ENCODE measurements around the gene AGBL1. TPM values are rescaled to one million over a fixed set of nuclear protein-coding genes. Genes with fewer than 3 reads are reported as not detected.

The AGBL1 gene
- total RNA-seq, 1 experiment from 2014 or later = not detected

- DNase-seq (ENCODE audit: low spot score) = no peak
Measured at GRCh38 chr15:86236356-86237110, 156.9 kb downstream of the AGBL1 start.

GRCh38 chr15:86237111-86237500, 157.4 kb downstream of the AGBL1 start:
- no peak for DNase-seq (ENCODE audit: low spot score)

- DNase-seq (ENCODE audit: low spot score) = no peak
Measured at GRCh38 chr15:86247249-86247955, 167.7 kb downstream of the AGBL1 start.

- DNase-seq (ENCODE audit: low spot score) = no peak
Measured at GRCh38 chr15:86255247-86255646, 175.6 kb downstream of the AGBL1 start.

- no peak for DNase-seq (ENCODE audit: low spot score)
Measured at GRCh38 chr15:86256628-86257027, 177.0 kb downstream of the AGBL1 start.

- DNase-seq (ENCODE audit: low spot score) = no peak
Measured at GRCh38 chr15:86259589-86259988, 179.9 kb downstream of the AGBL1 start.

GRCh38 chr15:86263230-86263629, 183.6 kb downstream of the AGBL1 start:
- no peak for DNase-seq (ENCODE audit: low spot score)

GRCh38 chr15:86266896-86267484, 187.3 kb downstream of the AGBL1 start:
- DNase-seq (ENCODE audit: low spot score) = no peak

- no peak for DNase-seq (ENCODE audit: low spot score)
Measured at GRCh38 chr15:86267892-86268291, 188.2 kb downstream of the AGBL1 start.

- DNase-seq (ENCODE audit: low spot score) = no peak
Measured at GRCh38 chr15:86268558-86268957, 188.9 kb downstream of the AGBL1 start.

GRCh38 chr15:86273309-86273708, 193.6 kb downstream of the AGBL1 start:
- no peak for DNase-seq (ENCODE audit: low spot score)

- DNase-seq (ENCODE audit: low spot score) = no peak
Measured at GRCh38 chr15:86275361-86275760, 195.7 kb downstream of the AGBL1 start.

GRCh38 chr15:86278586-86278985, 198.9 kb downstream of the AGBL1 start:
- DNase-seq (ENCODE audit: low spot score) = no peak

- no peak for DNase-seq (ENCODE audit: low spot score)
Measured at GRCh38 chr15:86284635-86285034, 205.0 kb downstream of the AGBL1 start.

GRCh38 chr15:86295511-86295910, 215.8 kb downstream of the AGBL1 start:
- DNase-seq (ENCODE audit: low spot score) = no peak

GRCh38 chr15:86296769-86297168, 217.1 kb downstream of the AGBL1 start:
- no peak for DNase-seq (ENCODE audit: low spot score)

- DNase-seq (ENCODE audit: low spot score) = no peak
Measured at GRCh38 chr15:86300390-86301125, 220.9 kb downstream of the AGBL1 start.

- no peak for DNase-seq (ENCODE audit: low spot score)
Measured at GRCh38 chr15:86311568-86312280, 232.1 kb downstream of the AGBL1 start.

GRCh38 chr15:86312486-86312885, 232.8 kb downstream of the AGBL1 start:
- no peak for DNase-seq (ENCODE audit: low spot score)

GRCh38 chr15:86316216-86316615, 236.5 kb downstream of the AGBL1 start:
- no peak for DNase-seq (ENCODE audit: low spot score)

GRCh38 chr15:86316726-86317383, 237.2 kb downstream of the AGBL1 start:
- no peak for DNase-seq (ENCODE audit: low spot score)

Data from A172 (cell line).